GM12873 (cell line): ENCODE measurements around the gene CDH7.

Experiments
- CTCF ChIP-seq: IDR thresholded peaks from 2 replicates; pipeline ENCODE4 v1.5.1; 2012; ENCODE audit warnings: low read depth, mild to moderate bottlenecking, moderate library complexity, low read length, control low read depth; ENCODE audit not compliant: insufficient read depth; ENCODE audit errors: missing control alignments

The CDH7 gene

GRCh38 chr18:65769652-65770051 is 18.8 kb downstream of the CDH7 start:
- TF ChIP-seq CTCF = no peak

DNA sequence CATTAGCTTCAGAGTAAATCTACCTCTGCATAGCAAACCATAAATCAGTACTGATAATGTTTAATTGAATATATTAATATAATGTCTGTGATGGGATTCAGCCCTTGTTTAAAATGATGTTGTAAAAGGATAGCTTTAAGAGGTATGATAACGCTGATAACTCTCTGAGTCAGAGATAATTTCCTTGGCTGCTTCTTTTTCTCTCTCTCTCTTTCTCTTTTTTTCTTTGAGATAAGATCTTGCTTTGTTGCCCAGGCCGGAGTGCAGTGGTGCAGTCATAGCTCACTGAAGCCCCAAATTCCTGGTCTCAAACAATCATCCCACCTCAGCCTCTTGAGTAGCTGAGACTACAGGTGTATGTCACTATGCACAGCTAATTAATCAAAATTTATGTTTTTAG is 35.7 kb downstream of the CDH7 start:
- TF ChIP-seq CTCF = no peak

DNA sequence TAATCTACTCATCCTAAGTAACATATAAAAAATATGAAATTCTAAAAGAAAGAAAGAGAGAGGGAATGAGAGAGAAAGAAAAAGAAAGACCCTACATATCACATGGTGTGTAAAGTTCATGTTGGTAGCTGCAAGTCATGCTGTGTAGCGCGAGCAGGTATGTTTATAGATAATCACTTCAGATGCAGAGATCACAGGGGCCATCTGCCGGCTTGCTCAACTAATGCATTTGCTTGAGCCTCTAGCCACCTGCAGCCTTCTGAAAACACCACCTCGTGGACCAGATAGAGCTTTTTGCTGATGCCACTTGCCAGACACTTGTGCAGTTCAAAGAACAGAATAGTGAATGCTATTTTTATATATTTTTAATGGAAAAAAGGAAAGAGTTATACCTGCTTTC is 37.6 kb downstream of the CDH7 start:
- TF ChIP-seq CTCF = no peak

DNA sequence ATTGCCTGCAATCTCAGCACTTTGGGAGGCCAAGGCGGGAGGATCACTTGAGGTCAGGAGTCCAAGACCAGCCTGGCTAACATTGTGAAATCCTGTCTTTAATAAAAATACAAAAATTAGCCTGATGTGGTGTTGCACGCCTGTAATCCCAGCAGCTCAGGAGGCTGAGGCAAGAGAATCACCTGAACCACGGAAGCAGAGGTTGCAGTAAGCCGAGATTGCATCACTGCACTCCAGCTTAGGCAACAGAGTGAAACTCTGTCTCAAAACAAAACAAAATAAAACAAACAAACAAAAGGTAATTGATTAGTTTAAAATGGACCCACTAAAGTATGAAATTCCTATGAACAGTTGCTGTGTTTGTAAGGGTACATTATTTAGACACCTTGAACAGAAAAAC is 39.8 kb downstream of the CDH7 start:
- TF ChIP-seq CTCF = no peak

GRCh38 chr18:65791719-65792118 is 40.9 kb downstream of the CDH7 start:
- no peak for TF ChIP-seq CTCF

GRCh38 chr18:65792456-65793074 is 41.8 kb downstream of the CDH7 start:
- no peak for TF ChIP-seq CTCF

GRCh38 chr18:65808759-65809158 is 57.9 kb downstream of the CDH7 start:
- TF ChIP-seq CTCF = no peak

DNA sequence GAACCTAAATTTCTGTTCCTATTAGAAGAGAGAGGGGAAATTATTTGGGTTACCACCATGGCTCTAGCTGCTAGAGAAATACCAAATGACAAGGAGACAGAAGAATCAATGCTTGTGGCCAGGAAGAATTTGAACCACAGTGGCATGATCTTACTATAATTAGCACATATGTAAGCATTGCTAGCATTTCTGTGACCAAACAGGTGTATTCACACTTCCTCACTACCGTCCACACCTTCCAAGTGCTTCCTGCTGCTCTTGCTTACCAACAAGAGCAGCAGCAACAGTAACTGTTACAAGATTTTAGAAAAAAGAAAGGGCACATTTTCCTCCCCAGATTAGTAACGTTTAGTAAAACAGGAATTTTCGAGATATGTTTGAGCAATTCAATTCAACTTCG is 60.5 kb downstream of the CDH7 start:
- no peak for TF ChIP-seq CTCF
